GM08714 (cell line): ENCODE measurements around the gene PEAR1.

Experiments used
- H3K4me3 ChIP-seq: fragments of 200-500 bp; sonication (Bioruptor generic); 2 replicates; pipeline ENCODE4 v1.5.1; 2014; ENCODE audit warnings: mild to moderate bottlenecking, low read length, inconsistent platforms
- ZNF274 ChIP-seq: IDR thresholded peaks from 2 replicates; pipeline ENCODE4 v1.6.1; 2012; ENCODE audit warnings: mild to moderate bottlenecking, low read depth, low read length

Gene PEAR1

DNA sequence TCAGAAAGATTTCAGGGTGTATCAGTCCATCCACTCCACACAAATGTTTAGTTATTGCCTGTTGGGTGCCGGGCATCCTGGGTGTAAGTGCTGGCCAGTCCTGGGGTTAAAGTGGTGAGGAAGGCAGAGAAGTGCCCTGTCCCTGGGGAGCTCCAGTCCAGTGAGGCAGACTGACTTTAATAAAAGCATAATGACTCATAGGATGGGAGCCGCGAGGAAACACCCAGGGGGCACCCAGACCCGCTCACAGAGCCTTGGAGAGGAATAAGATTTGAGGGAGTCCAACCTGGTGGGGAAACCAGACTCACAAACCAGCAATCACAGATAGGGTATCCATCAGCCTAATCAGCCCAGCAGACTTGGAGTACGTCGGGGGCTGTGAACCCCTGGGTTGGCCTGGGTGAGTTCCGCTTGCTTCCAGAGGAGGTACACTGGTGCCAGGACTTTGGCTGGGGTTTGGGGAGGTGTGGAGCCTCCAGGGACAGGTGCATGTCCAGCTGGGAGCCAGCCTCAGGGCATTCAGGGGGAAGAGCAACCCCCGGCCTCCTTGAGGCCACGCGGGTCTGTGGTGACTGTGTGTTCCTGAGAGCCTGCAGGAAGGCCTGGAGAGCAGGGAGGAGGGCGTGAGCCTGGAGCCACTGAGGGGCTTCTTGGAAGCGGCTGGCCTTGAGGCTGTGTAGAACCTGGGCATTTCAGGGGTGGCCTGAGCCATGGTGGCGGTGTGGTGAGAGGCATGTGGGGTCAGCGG lies 3.7 kb downstream of the PEAR1 start:
- no peak for TF ChIP-seq ZNF274
- H3K4me3 ChIP-seq, result no peak overlapping the region

- no peak for TF ChIP-seq ZNF274
- no peak overlapping the region for H3K4me3 ChIP-seq
Observed at GRCh38 chr1:156898161-156898566, 4.6 kb downstream of the PEAR1 start.

DNA sequence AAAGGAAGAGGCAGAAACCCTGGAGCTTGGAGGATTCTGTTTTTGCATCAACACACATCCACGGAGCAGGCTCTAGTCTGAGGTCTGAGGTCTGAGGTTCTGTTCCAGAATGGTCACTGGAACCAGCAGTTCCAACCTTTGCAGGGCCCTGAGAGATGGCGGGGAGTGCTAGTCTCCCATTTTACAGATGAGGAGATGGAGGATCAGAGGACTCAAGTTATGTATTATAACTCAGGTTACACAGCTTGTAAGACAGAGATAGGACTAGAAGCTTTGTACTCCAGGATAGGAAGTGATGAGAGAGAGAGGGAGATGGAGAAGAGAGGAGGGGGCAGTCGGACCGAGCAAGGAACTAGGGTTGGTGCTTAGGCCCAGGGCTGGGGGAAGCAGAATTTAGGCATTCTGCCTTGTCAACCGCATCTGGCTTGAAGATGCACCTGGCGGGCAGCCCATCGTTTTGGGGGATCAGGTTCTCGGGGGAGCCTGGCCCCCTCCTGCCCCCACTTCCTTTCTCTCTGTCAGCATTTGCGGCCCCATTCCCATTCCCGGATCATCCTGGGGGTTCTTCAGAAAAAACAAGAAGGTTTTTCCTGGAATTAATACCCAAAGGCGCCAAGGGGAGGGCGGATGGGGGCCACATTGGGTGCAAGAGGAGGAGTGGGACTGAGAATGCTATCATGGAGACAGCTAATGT lies 5.6 kb downstream of the PEAR1 start:
- no peak overlapping the region for H3K4me3 ChIP-seq
- no peak for TF ChIP-seq ZNF274

- no peak overlapping the region for H3K4me3 ChIP-seq
- TF ChIP-seq ZNF274, result no peak
Observed at GRCh38 chr1:156899956-156900718, 6.6 kb downstream of the PEAR1 start.

GRCh38 chr1:156900896-156901589 lies 7.5 kb downstream of the PEAR1 start:
- no peak for TF ChIP-seq ZNF274
- H3K4me3 ChIP-seq, result no peak overlapping the region

GRCh38 chr1:156901590-156901900 lies 8.0 kb downstream of the PEAR1 start:
- no peak overlapping the region for H3K4me3 ChIP-seq
- no peak for TF ChIP-seq ZNF274

GRCh38 chr1:156901966-156902915 lies 8.7 kb downstream of the PEAR1 start:
- no peak for TF ChIP-seq ZNF274
- no peak overlapping the region for H3K4me3 ChIP-seq

GRCh38 chr1:156903328-156904091 lies 10.0 kb downstream of the PEAR1 start:
- H3K4me3 ChIP-seq, result no peak overlapping the region
- TF ChIP-seq ZNF274, result no peak

DNA sequence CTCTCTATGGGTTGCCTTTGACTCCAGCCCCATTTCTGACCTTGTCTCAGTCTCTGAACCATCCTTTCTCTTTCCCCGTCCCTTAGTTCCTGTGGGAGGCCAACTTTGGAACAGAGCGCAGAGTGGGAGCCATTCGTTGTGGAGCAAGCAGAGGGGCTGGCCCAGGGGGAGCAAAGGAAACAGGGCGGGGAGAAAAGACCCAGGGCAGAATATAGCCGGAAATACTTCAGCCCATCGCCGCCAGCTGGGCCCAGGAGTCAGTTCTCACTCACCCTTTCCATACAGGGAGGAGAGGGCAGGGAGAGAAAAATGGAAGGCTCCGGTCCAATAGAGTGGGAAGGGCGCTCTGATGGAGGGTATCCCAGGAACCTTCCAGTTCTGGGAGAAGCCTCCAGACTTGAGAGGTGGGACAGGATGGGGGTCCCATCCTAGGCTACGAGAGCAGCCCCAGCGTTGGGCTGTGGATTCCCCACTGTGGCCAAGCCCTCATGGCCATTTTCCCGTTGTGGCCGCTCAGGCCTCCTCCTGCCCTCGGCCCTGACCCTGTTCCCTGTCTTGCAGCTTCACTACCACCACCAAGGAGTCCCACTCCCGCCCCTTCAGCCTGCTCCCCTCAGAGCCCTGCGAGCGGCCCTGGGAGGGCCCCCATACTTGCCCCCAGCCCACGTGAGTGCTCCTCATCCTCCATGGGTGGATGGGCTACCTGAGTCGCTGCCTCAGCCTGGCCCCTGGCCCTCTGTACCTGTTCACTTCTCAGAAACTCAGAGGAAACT lies 10.9 kb downstream of the PEAR1 start:
- TF ChIP-seq ZNF274, result no peak
- H3K4me3 ChIP-seq, result no peak overlapping the region

- TF ChIP-seq ZNF274, result no peak
Observed at GRCh38 chr1:156905176-156905575, 11.7 kb downstream of the PEAR1 start.

DNA sequence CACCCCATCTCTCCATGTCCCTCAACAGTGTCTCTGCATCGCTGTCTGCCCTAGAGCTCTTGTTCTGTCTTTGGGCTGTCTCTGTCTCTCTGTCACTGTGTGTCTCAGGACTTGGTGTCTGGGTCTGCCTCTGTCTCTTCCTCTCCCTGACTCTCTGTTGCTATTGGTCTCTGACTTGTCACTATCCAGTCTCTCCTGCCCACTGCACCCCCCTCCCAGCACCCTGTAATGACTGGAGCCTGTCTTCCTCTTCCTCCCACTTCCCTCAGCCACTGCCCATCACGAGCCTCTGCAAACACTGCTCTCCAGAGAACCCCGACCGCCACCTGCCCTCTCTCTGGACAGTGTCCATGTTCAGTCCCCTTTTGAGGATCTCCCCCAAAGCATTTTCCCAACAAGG lies 12.1 kb downstream of the PEAR1 start:
- no peak overlapping the region for H3K4me3 ChIP-seq
- no peak for TF ChIP-seq ZNF274

More at GRCh38 chr1:156905176-156905575, 11.7 kb downstream of the PEAR1 start:
- no peak overlapping the region for H3K4me3 ChIP-seq
